Activated CD8-positive, alpha-beta memory T cell treated with anti-CD3 and anti-CD28 coated beads, Interleukin-2, amount 10 ng/mL, durations not matched to agents 7 days and 5 days (primary cell): ENCODE measurements around the gene FNDC7. TPM values are rescaled to one million over a fixed set of nuclear protein-coding genes. Genes with fewer than 3 reads are reported as not detected.
"Not testable (repeated sequence)": the region's sequence is repeated elsewhere in the genome, so short reads cannot be mapped to it uniquely, and the experiment has no call there.

Experiments
- ATAC-seq: fragments of 150-1000 bp; cut with Tn5 transposase; one replicate; pipeline ENCODE4 v1.10.0; 2021; ENCODE audit warnings: moderate library complexity
- CTCF ChIA-PET: fragments of 350-600 bp; sonication (Branson Sonifier 250); formaldehyde crosslinking; loops from one replicate; lab custom pipeline; 2021; ENCODE audit warnings: antibody characterized with exemption; lab: Charles Lee
- DNase-seq: peaks from one replicate; pipeline ENCODE4 v3.0.0-alpha.2; 2020
- H3K27ac Mint-ChIP-seq: one replicate; pipeline ENCODE4 v1.8.0; 2021; ENCODE audit warnings: mild to moderate bottlenecking, mixed read lengths
- H3K27me3 Mint-ChIP-seq: one replicate; pipeline ENCODE4 v1.8.0; 2021; ENCODE audit warnings: mixed read lengths
- H3K36me3 Mint-ChIP-seq: one replicate; pipeline ENCODE4 v1.8.0; 2021; ENCODE audit warnings: mild to moderate bottlenecking, mixed read lengths
- H3K4me1 Mint-ChIP-seq: one replicate; pipeline ENCODE4 v1.8.0; 2021; ENCODE audit warnings: mixed read lengths
- H3K4me3 Mint-ChIP-seq: one replicate; pipeline ENCODE4 v1.8.0; 2021; ENCODE audit warnings: mild to moderate bottlenecking, moderate library complexity, mixed read lengths
- H3K9me3 Mint-ChIP-seq: one replicate; pipeline ENCODE4 v1.8.0; 2022; ENCODE audit warnings: low read depth, mixed read lengths
- total RNA-seq, 2 experiments: library from RNA; stranded (reverse); gene quantifications; one replicate each; pipeline ENCODE4 v1.2.3, GENCODE V29; 2021

Gene FNDC7
- total RNA-seq, 2 experiments from 2014 or later = not detected

DNA sequence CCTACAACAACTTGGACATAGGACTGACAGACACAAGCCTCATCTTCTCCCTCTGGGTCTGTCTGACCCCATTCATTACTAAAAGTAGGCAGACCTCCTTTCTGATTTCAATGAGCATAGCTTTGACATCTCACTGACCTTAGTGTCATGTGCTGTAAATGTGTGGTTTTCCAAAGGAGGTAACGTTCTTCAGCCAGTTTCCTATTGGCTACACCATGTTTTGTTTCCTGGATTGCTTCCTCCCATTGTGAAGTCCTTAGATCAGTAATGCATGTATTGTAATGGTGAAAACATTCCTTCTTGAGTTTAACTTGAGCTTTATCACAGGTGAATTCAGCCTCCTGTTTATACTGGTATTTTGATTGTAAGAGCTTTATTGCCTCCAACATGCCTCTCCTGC, 54.4 kb downstream of the FNDC7 start:
- Mint-ChIP-seq H3K27me3 (no peaks in the 10 kb centered on the region), H3K27ac (no peak overlapping the region), H3K4me1 (no peaks in the 10 kb centered on the region), H3K36me3 (peaks cover 38% of the 10 kb centered on the region), H3K4me3 (no peak overlapping the region), H3K9me3 (no peaks in the 10 kb centered on the region)
- ATAC-seq (no peak), DNase-seq (no peak)
- CTCF ChIA-PET = no interaction called here

DNA sequence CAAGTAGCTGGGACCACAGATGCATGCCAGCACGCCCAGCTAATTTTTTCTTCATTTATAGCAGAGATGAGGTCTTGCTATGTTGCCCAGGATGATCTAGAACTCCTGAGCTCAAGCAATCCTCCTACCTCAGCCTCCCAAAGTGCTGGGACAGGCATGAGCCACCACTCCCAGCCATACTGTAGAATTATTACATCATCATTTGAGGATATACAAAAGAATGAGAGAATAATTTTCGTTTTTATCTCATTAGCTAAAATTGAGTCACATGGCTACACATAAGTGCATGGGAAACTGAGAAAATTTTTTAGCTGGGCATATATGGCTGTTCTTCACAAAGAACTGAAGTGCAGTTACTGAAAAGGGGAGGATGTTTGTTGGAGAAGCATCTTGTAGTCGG, 55.0 kb downstream of the FNDC7 start:
- Mint-ChIP-seq H3K27ac (no peak overlapping the region), H3K4me3 (no peak overlapping the region), H3K36me3 (peaks cover 37% of the 10 kb centered on the region), H3K27me3 (no peaks in the 10 kb centered on the region), H3K9me3 (no peaks in the 10 kb centered on the region), H3K4me1 (no peaks in the 10 kb centered on the region)
- CTCF ChIA-PET = no interaction called here
- DNase-seq (no peak), ATAC-seq (no peak)

GRCh38 chr1:108777839-108778238, 65.1 kb downstream of the FNDC7 start:
- H3K27me3 Mint-ChIP-seq = no peaks in the 10 kb centered on the region
- H3K36me3 Mint-ChIP-seq = peaks cover 57% of the 10 kb centered on the region
- CTCF ChIA-PET = no interaction called here
- no peaks in the 10 kb centered on the region for H3K9me3 Mint-ChIP-seq
- DNase-seq = no peak
- H3K4me1 Mint-ChIP-seq = no peaks in the 10 kb centered on the region
- no peak for ATAC-seq
- H3K4me3 Mint-ChIP-seq = no peak overlapping the region
- no peak overlapping the region for H3K27ac Mint-ChIP-seq

- Mint-ChIP-seq H3K9me3 (peaks cover 1% of the 10 kb centered on the region), H3K4me3 (no peak overlapping the region), H3K27me3 (no peaks in the 10 kb centered on the region), H3K36me3 (peaks cover 66% of the 10 kb centered on the region), H3K27ac (no peak overlapping the region), H3K4me1 (no peaks in the 10 kb centered on the region)
- no peak for ATAC-seq
- DNase-seq = no peak
- CTCF ChIA-PET = no interaction called here
Observed at GRCh38 chr1:108779455-108779854, 66.7 kb downstream of the FNDC7 start.

DNA sequence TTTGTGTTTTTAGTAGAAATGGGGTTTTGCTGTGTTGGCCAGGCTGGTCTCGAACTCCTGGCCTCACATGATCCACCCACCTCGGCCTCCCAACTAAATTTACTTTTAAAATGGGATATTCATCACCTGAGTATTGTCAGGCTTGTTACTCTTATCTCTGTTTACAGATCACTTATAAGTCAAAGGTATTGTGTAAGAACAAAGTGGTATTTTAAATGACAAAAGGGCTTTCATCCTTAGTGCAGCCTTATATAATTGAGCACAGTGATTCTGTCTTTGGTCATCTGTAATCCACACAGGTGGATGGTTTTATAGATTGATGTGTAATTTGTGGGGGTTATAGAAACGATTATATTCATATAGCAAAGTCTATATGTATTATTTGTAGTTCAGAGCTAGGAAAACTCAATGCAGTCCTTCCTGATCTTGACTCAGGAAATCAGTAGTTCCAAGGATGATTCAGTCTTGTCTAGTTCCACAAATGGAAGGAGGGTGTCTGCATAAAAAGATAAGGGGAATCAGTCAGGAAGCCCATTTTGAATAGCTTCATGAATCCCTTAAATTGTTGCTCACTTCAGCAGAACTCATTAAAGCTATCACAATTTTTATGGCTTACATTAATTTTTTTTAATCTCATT, 68.3 kb downstream of the FNDC7 start:
- DNase-seq (no peak), ATAC-seq (no peak)
- Mint-ChIP-seq H3K27me3 (no peaks in the 10 kb centered on the region), H3K27ac (no peak overlapping the region), H3K4me3 (no peak overlapping the region), H3K4me1 (no peaks in the 10 kb centered on the region), H3K36me3 (peaks cover 73% of the 10 kb centered on the region), H3K9me3 (peaks cover 16% of the 10 kb centered on the region)
- CTCF ChIA-PET = interaction anchor here (0.7 kb wide), 1 partner anchor 56 kb away, joined by 3 read pairs; no protein-coding TSS in a partner anchor

- H3K27ac Mint-ChIP-seq, ATAC-seq, H3K4me3 Mint-ChIP-seq, H3K4me1 Mint-ChIP-seq, CTCF ChIA-PET, DNase-seq, H3K27me3 Mint-ChIP-seq: not testable (repeated sequence)
- peaks cover 18% of the 10 kb centered on the region for H3K9me3 Mint-ChIP-seq
- peaks cover 75% of the 10 kb centered on the region for H3K36me3 Mint-ChIP-seq
Observed at GRCh38 chr1:108781575-108781944, 68.9 kb downstream of the FNDC7 start.

DNA sequence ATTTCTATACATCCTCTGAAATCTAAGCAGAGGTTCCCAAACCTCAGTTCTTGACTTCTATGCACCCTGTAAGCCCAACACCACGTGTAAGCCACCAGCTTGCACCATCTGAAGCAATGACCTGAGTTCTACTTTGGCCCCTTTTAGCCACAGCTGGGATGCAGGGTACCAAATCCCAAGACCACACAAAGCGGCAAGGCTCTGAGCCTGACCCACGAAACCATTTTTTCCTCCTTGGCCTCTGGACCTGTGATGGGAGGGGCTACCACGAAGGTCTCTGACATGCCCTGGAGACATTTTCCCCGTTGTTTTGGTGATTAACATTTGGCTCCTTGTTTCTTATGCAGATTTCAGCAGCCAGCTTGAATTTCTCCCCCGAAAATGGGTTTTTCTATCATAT, 72.6 kb downstream of the FNDC7 start:
- Mint-ChIP-seq H3K4me1 (no peaks in the 10 kb centered on the region), H3K27ac (no peak overlapping the region), H3K4me3 (no peak overlapping the region), H3K36me3 (peaks cover 82% of the 10 kb centered on the region), H3K27me3 (no peaks in the 10 kb centered on the region), H3K9me3 (peaks cover 18% of the 10 kb centered on the region)
- ATAC-seq = no peak
- DNase-seq = no peak
- CTCF ChIA-PET = no interaction called here

DNA sequence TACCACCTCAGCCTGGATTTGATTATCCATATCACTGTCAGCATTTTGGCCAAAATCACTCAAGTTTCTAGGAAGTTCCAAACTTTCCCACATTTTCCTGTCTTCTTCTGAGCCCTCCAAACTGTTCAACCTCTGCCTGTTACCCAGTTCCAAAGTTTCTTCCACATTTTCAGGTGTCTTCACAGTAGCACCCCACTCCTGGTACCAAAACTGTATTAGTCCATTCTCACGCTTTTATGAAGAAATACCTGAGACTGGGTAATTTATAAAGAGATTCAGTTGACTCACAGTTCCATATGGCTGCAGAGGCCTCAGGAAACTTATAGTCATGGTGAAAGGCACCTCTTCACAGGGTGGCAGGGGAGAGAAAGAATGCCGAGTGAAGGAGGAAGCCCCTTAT, 73.2 kb downstream of the FNDC7 start:
- ATAC-seq = no peak
- Mint-ChIP-seq H3K4me1 (no peaks in the 10 kb centered on the region), H3K27me3 (no peaks in the 10 kb centered on the region), H3K27ac (no peak overlapping the region), H3K36me3 (peaks cover 83% of the 10 kb centered on the region), H3K4me3 (no peak overlapping the region), H3K9me3 (peaks cover 18% of the 10 kb centered on the region)
- no peak for DNase-seq
- CTCF ChIA-PET = interaction anchor here (1.4 kb wide), 1 partner anchor 41 kb away, joined by 5 read pairs; no protein-coding TSS in a partner anchor

DNA sequence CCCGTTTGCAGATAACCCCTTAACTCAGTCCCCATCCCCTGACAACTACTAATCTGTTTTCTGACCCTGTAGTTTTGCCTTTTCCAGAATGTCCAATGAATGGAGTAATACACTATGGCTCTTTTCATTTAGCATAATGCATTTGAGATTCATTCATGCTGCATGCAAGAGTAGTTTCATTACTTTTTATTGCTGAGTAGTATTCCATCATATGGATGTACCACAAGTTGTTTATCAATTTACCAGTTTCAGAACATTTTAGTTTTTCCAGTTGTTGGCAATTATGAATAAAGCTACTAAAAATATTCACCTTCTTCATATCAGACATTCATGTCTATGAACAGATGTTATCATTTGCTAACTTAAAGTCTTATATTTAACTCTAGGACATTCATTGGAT, 79.1 kb downstream of the FNDC7 start:
- Mint-ChIP-seq H3K9me3 (peaks cover 18% of the 10 kb centered on the region), H3K4me1 (no peaks in the 10 kb centered on the region), H3K4me3 (no peak overlapping the region), H3K27ac (no peak overlapping the region), H3K27me3 (no peaks in the 10 kb centered on the region), H3K36me3 (peaks cover 67% of the 10 kb centered on the region)
- CTCF ChIA-PET = interaction anchor here (1.4 kb wide), 1 partner anchor 32 kb away, joined by 3 read pairs; no protein-coding TSS in a partner anchor
- no peak for DNase-seq
- ATAC-seq = no peak

Other genes starting within 250 kb of the FNDC7 start
- 10 to 100 TPM; 11.9 to 16.4 TPM for gene EEIG2, start 152.8 kb upstream of the FNDC7 start, total RNA-seq
- gene HENMT1, start 51.8 kb upstream of the FNDC7 start, total RNA-seq = 10 to 100 TPM; 34.1 to 36.0 TPM
- gene PRPF38B, start 20.6 kb upstream of the FNDC7 start, total RNA-seq = 10 to 100 TPM; 61.4 to 81.5 TPM
- gene STXBP3, start 33.8 kb downstream of the FNDC7 start, total RNA-seq = 10 to 100 TPM; 46.3 to 48.1 TPM
- not detected for gene AKNAD1, start 144.2 kb downstream of the FNDC7 start, total RNA-seq
- gene GPSM2, start 164.1 kb downstream of the FNDC7 start, total RNA-seq = 10 to 100 TPM; 30.8 to 47.3 TPM